IPS-11a (cell line): ENCODE measurements around the gene RNF145.
A peak's percentile ranks its signal among the peaks of the same experiment; 100 is the strongest.

Source experiments
- H3K4me3 ChIP-seq: one replicate; pipeline ENCODE4 v1.5.1; 2013; ENCODE audit warnings: low read depth, low read length, control low read depth

The RNF145 gene

GRCh38 chr5:159220206-159220605, 10.9 kb upstream of the RNF145 start:
- no peak overlapping the region for H3K4me3 ChIP-seq

GRCh38 chr5:159218595-159219023, 9.3 kb upstream of the RNF145 start:
- no peak overlapping the region for H3K4me3 ChIP-seq

DNA sequence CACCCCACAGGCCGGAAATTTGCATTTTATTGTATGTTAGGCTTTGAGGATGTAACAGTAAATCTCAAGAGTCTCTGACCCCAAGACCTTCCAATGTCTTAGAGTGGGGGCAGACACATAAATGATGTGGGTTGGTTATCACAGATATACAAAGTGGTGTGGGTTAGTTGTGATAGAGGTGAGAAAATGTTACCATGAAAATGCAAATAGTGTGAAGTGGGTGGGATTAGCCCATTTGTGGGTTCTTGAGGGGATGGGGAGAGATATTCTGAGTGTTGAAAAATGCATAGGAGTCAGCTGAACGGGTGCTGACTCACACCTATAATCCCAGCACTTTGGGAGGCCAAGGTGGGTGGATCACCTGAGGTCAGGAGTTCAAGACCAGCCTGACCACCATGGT, 7.9 kb upstream of the RNF145 start:
- no peak overlapping the region for H3K4me3 ChIP-seq

- H3K4me3 ChIP-seq, result no peak overlapping the region
Observed at GRCh38 chr5:159216454-159216853, 7.1 kb upstream of the RNF145 start.

- no peak overlapping the region for H3K4me3 ChIP-seq
Observed at GRCh38 chr5:159215886-159216285, 6.5 kb upstream of the RNF145 start.

- H3K4me3 ChIP-seq, result no peak overlapping the region
Observed at GRCh38 chr5:159214486-159215271, 5.3 kb upstream of the RNF145 start.

DNA sequence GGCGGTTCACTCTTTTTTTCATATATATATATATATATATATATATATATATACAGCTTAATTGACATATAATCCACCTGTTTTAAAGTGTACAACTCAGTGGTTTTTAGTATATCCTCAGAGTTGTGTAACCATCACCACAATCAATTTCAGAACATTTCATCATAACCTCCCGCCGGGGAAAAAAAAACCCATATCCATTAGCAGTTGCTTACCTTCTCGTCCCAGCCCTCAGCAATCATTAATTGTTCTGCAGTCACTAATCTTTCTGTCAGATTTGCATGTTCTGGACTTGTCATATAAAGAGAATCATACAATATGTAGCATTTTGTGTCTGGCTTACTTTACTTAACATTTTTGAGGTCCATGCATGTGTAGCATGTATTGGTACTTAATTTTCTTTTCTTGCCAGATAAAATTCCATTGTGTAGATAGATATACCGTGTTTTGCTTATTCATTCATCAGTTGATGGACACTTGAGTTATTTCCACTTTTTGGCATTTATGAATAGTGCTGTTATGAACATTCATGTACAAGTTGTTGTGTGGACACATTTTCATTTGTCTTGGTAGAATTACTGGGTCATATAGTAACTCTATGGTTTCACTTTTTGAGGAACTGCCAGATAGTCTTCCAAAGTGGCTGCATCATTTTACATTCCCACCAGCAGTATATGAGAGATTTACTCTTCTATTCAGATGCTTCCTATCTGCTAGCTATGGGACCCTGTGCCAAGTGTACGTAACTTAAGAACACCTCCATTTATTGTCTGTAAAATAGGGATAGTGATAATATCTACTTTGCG, 3.5 kb upstream of the RNF145 start:
- no peak overlapping the region for H3K4me3 ChIP-seq

DNA sequence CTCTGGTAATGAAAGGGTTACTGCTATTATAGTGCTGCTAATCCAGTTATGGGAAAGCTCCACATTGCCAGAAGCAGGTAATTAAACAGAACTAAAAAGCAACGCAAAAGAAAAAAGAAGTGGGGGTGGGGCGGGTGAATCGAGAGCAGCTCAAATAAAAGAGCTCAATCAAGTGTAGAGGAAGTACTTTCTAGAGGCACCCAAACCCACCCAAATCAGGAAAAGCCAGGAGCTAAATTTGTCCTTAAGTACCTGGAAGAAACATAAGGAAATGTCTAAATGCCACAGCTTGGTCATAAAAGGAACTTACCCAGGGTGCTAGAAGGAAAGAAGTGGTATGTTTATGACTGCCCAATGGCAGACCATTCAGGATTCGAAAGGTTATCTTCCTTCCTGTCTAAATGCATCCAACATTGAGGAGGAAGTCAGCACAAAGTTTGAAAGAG, 2.4 kb upstream of the RNF145 start:
- H3K4me3 ChIP-seq, result no peak overlapping the region

- H3K4me3 ChIP-seq, result no peak overlapping the region
Observed at GRCh38 chr5:159210846-159211245, 1.5 kb upstream of the RNF145 start.

- H3K4me3 ChIP-seq, result no peak overlapping the region
Observed at GRCh38 chr5:159210210-159210661, 883 bp upstream of the RNF145 start.

DNA sequence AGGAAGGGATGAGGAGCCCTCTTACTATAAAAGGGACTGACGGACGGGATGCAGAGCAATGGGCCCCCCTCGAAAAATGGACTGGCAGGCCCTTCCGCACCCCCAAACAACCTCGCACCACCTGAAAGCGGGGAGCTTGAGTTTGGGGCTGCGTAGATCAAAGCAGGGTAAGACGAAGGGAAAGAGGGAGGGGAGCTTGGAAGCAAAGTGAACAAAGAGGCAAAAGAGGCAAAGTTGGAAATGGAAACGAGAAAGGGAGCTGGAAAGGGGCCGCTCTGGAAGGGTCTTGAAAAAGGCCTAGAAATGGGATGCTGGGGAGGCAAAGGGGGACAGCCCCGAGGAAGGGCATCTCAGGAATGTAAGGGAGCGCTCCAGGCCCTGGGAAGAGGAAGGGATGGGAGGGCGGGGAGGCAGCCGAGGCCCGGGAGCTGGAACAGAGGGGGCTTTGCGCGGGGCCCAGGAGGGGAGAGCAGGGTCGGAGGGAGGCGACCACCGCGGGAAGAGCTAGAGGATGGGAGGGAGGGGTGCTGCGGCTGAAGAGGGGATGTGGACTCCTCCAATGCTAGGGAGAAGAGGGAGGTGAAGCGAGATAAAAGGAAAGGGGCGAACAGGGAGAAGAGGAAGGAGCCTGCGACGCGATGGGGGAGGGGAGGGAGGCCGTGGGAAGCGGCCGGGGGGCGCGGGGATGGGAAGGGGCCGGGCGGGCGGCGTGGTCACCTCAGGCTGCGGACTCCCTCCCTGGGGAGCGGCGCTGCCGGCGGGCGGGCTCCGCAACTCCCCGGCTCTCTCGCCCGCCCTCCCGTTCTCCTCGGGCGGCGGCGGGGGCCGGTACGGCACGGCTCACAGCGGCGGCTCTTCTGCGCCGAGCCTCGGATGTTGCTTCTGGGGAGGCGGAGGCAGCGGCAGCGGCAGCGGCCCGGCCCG, 577 bp downstream of the RNF145 start:
- peak overlapping the region; percentile 79 for H3K4me3 ChIP-seq

GRCh38 chr5:159207686-159208513, 1.5 kb downstream of the RNF145 start:
- peak overlapping the region; percentile 79 for H3K4me3 ChIP-seq

DNA sequence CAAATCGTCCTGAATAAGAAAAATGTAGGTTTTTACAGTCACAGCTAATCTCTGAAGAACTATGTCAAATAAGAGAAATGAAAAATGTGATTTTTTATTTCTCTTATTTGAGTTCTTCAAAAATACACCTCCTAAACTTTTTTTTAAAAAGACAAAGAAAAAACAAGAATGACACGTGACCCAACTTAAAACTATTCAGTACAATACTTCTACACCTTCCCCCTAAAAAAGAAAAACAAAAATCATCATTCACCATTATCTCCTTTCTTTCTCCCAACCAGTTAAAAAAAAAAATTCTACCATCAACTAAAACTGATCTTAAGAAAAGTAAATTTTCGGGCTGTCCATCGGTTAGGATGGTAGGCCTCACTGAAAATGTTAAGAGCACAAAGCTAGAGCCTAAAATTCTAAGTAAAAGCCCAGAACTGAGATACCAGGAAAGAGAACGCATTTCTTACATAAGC, 2.1 kb downstream of the RNF145 start:
- peak overlapping the region; percentile 79 for H3K4me3 ChIP-seq

- no peak overlapping the region for H3K4me3 ChIP-seq
Observed at GRCh38 chr5:159206818-159207217, 2.5 kb downstream of the RNF145 start.

DNA sequence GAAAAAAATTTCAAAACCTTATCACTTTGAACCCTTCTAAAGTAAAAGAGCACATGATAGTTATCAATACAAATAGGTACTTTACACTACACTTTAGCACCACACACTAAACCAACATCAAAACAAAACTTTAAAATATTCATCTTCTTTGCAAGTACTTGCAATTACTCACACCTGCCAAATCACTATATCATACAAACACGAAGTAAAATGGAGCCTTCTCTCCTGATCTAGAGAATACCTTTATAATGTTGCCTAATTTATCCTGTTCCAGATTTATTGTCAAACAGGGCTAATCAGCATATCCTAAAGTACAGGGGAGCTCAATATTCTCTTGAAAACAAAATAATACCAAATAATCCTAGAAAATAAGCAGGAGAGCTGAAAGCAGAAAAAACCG, 3.0 kb downstream of the RNF145 start:
- H3K4me3 ChIP-seq, result no peak overlapping the region

GRCh38 chr5:159203351-159203750, 6.0 kb downstream of the RNF145 start:
- H3K4me3 ChIP-seq, result no peak overlapping the region

DNA sequence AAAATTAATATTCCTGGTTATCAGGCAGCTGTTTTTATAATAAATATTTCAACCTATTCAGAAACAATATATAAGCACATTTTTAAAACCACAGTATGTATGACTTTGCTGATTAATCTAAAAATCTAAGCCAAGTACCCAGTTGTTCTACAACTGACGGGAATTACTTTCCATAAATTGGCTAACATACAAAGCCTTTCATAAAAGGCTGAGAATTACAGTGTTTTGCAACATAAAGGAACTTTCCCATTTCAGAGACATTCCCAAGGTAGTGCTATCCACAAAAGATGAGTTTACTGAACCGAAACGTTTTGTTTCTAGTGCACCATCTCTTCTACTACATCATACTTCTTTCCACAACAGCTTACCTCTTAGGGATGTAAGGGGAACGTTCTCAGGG, 7.2 kb downstream of the RNF145 start:
- no peak overlapping the region for H3K4me3 ChIP-seq

- H3K4me3 ChIP-seq, result no peak overlapping the region
Observed at GRCh38 chr5:159199780-159200179, 9.6 kb downstream of the RNF145 start.

GRCh38 chr5:159199225-159199624, 10.1 kb downstream of the RNF145 start:
- H3K4me3 ChIP-seq, result no peak overlapping the region
